Peyer's patch (tissue), 4 donors: ENCODE measurements around the gene PIEZO2.

Source experiments
- POLR2A ChIP-seq, 2 donors: fragments of 450-650 bp; IDR thresholded peaks; one replicate each; pipeline ENCODE4 v1.5.1; 2017; ENCODE audit warnings: antibody characterized with exemption in 2 of 2, mild to moderate bottlenecking in 2 of 2, moderate library complexity in 2 of 2
- TF ChIP-seq, protein P1 (sequence below), 6 experiments: fragments of 450-650 bp in 4 of 6; fragments of 200-600 bp in 2 of 6; sonication (generic) in 1 of 6; IDR thresholded peaks; one replicate each; pipeline ENCODE4 v1.5.1; 2017 to 2019; ENCODE audit warnings: antibody characterized with exemption in 6 of 6, mild to moderate bottlenecking in 3 of 6, moderate library complexity in 1 of 6

DNA sequence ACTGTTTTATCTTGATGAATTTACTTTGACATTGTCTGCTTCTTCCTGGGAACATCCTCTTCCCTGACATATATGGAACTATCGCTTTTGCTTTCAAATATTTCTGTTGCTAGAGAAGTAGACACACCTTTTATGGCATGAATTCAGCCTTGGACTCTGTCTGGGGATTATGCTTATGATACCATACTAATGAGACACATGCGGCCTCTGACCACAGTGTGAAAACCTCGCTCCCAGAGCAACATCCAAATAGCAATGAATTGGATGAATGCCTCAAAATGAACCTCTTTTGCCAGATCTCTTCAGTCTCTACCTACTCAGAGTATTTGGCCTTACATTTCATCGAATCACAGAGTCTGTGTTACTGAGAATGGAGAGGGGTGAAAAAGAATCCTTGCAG is 70.9 kb downstream of the PIEZO2 start:
- TF ChIP-seq POLR2A (IDR thresholded peaks at IDR 0.05), result no peak
- TF ChIP-seq, protein P1, sequence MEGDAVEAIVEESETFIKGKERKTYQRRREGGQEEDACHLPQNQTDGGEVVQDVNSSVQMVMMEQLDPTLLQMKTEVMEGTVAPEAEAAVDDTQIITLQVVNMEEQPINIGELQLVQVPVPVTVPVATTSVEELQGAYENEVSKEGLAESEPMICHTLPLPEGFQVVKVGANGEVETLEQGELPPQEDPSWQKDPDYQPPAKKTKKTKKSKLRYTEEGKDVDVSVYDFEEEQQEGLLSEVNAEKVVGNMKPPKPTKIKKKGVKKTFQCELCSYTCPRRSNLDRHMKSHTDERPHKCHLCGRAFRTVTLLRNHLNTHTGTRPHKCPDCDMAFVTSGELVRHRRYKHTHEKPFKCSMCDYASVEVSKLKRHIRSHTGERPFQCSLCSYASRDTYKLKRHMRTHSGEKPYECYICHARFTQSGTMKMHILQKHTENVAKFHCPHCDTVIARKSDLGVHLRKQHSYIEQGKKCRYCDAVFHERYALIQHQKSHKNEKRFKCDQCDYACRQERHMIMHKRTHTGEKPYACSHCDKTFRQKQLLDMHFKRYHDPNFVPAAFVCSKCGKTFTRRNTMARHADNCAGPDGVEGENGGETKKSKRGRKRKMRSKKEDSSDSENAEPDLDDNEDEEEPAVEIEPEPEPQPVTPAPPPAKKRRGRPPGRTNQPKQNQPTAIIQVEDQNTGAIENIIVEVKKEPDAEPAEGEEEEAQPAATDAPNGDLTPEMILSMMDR (IDR thresholded peaks at IDR 0.05), result no peak
